Measurements from ENCODE around the gene TOX2.

Gene TOX2

DNA sequence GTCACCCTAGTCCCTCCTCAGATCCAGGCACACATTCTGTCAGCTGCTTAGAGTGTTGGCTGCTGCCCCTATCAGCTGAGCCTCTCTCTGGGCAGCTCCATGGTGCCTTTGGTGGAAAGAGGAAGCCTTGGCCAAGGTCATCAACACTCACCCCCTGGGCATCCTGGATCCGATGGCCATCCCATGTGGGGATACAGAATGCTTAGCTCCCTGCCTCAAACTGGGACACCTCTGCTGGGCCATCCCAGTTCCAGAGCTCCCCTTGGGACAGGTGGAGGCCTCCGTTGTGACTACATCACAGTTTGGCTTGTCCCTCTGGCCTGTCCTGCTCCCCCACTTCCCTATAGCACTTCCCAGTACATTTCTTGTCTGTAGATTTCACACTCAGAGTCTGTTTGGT is 45.6 kb downstream of the TOX2 start:
- DNase-seq, result no peak

DNA sequence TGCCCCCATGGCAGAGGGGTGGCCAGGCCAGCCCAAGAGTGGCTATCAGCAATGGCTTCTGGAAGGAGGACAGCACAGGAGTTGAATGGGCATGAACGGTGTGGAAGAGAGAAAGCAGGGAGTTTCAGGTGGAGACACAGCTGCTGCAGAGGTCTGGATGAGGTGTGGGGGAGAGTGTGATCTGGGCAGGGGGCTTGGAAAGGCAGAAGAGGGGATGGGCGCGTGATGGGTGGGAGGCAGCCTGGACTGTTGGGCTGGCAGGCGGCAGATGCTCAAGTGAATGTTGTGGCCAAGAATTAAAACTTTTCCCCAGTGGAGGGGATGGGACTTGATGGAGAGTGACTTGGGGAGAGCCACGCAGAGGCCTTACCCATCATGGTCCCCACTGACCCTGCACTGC is 46.5 kb downstream of the TOX2 start:
- no peak for DNase-seq

DNA sequence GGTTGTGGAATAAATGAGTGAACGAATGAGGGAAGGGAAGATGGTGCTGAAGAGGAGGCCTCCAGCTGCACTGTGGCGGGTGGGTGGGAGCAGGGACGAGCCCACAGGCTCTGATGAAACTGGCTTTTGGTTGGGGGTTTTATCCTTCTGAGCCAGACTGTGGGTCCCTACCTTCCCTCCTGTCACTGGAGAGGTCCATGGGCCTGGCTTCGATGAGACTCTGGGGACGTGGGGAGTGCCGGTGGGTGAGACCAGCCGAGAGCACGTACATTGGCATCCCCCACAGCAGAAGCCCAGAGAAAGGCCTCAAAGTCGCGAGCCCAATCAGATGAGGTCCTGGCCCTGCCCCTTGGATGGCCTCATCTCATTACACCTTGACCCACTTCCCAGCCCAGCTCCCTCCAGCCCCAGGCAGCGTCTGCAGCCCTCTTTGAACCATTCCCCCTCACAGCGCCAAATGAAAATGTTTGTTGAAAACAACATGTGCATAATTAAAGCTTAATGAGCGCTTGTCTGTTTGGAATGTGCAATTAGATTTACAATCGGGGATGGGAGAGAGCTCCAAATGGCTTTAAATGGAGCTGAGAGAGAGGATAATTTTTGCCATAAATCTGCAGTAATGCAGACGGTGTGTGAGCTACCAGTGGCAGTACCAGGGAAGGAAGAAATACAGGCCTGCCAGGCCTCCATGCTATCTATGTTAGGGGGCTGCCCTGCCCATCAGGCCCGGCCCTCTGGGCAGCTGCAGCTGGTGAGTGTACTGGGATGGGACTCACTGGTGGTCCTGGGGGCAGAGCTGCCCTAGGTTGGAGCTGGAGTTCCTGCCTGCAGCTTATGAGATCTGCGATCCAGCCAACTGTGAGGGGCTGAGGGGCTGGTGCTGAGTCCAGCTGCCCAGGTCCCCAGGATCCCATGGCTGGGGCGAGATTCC is 47.2 kb downstream of the TOX2 start:
- no peak for DNase-seq

DNA sequence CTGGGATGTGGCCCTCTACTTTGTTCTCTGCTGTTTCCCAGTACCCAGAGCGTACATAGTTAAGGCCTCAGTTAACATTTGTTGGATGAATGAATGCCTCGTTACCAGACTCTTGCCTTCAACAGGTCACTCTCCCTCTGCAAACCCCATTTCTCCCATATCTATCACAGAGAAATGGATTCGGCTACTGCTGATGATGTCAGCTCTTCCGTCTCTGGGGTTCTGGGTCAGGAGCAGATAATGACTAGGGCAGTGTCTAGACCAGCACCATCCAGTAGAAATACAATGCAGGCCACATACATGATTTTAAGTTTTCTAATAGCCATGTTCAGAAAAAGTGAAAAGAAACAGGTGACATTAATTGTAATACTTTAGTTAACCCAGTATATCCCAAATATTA is 47.9 kb downstream of the TOX2 start:
- DNase-seq, result no peak

DNA sequence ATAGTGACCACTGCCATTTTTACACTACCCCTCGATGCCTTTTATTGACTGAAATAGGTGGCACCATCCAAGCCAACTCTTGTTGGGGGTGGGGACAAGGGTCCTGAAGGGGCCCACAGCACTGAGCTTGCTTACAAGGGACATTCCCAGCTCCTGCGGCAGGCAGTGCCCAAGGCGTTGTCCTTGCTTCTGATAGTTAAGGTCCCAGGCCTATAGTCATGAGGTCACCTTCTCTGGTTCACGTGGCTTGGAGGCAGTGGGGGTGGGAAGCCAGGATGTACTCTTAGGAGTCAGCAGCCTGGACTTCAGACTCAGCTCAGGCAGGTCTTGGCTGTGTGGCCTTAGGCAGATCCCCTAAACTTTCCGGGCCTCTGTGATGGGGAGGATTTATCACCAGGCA is 48.6 kb downstream of the TOX2 start:
- DNase-seq, result no peak

DNA sequence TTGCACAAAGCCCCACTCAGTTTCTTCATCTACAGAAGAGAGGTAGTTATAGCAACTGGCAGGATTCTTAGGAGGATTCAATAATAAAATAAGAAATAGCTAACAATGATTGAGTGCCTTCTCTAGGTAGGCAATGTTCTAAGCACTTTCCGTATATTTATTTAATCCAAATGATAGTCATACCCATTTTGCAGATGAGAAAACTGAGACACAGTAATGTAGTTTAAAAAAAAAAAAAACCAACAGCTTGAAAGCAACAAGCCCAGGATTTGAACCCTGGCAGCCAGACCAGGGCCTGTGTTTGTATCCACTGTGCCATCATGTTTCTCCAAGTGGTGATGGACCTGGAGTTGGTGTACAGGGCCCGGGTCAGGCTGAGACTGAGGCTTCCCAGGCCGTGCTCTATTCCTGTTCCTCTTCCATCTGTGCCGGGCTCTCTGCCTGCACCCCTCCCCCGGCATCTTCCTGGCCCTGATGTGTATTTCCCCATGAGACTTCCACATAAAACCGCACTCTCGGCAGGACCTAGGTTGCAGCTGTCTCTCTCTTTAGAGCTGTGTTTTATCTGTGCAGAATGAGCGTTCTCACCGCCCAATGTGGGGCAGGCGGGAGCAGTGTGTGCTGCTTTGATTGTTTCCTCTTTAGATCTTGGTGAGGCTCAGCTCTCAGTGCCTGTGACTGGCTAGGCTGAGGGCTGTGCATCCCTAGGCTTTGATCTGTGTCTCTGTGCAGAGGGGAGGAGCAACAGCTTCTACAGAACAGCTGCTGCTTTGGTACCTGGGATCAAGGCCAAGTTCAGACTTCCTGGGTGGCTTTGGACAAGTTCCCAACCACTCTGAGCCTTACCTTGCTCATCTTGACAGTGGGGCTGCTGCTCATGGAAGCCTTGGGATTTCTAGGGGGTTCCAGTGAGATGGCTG is 49.5 kb downstream of the TOX2 start:
- peak; percentile 48 to 84 (median 75) for DNase-seq

DNA sequence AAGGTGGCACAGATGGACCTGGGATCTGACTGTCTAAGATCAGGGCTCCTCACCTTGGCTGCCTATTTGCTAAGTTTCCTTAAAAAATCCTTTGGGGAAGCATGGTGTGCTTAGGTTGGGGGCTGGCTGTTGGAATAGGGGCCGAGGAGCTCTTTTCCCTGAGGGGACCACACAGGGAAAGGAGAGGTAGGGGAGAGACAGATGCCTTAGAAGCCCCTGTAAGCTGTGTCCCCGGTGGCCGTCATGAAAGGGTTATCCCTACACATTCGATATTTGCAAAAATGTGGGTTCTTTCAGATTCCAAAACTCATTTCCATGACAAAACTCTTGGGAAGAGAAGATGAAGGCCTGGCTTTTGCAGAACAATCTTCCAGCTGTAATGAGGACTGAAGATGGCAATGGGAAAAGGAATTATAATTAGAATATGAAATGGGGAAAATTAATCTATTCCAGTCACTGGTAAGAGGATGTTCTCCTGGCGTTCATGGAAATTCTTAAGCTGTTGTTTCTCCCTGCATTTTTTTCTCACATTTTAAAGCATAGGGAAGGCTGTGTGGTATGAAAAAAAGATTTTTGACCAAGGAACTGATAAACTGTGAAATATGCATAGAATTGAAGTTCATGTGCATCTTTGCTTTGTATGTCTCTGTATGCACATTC is 53.8 kb downstream of the TOX2 start:
- no peak for DNase-seq

DNA sequence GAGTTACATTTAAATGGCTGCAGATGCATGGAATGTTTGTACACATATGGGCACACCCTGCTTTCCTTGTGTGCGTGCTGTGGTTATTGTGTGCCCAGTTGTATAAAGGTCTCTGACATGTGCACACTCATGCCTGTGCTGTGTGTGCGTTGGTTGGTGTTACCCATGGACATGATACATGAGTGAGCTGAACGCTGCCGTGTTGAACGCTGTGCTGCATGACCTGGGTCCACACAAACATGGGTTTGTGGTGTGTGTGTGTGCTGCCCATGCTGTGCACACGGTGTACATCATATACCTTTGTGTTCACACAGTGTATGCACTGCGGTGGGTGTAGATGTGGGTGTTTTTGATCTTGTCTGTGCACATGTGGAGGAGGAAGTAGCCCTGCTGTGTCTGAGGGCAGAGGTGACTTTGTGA is 54.4 kb downstream of the TOX2 start:
- DNase-seq, result no peak

DNA sequence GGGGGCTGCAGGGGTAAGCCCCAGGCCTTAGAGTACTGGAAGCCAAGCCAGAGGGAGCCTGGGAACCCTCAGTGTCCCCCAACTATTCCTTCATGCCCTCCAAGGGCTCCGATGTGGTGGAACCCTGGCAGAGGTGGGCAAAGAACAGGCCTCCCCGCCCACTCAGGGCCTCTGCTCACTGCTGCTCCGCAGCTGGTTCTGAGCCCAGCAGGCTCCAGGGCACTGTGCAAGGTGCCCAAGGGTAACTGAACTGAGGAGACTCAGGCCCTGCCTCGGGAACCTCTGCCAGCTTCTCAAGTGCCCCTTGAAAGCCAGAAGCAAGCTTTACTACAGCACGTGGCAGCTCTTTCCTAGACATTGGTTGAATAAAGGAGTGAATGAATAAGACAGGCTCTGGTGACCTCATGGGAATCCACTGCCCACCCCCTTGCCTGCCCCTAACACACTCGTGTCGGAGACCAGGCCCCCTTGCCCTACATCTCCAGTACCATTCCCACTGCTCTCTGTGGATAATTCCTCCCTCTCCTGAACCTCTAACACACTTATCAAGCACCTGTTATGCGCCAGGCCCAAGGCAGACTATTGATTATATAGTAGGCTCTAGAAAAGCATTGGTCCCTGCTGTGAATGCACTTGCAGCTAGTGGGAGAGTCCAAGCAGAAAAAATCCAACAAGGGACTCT is 55.0 kb downstream of the TOX2 start:
- DNase-seq, result no peak

DNA sequence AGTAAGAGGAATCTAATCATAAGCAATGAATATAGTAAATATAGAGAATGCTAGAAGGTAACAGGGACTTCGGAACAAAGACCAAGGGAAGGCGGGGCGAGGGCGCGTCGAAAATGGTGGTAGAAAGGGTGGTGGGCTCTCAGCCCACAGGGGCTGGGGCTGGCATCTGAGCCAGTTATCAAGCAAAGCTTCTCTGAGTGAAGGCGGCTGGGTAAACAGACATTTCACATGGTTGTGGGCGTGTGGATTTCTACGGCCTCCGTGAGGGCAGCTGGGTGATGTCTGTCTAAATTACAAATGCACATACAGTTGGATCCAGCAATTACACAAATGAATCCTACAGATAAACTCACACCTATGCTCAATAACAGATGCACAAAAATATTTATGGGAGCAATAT is 56.6 kb downstream of the TOX2 start:
- DNase-seq, result no peak

DNA sequence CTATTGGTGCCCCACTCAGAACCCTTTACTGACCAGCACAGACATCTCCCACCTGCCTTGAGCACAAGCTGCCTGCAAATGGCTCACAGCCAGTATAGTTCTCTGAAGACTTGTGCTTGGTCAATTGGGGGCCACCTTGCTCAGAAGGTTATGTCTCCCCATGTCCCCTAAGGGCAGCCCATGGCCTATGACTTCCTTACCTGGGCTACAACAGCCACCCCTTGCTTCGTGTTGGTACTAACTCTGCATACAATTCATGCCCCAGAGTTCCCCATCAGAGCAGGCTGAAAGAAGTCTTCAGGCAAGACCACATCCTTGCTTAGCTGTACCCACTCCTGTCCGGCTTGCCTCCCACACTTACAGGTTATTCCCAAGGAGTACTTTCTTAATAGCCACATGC is 57.4 kb downstream of the TOX2 start:
- no peak for DNase-seq

DNA sequence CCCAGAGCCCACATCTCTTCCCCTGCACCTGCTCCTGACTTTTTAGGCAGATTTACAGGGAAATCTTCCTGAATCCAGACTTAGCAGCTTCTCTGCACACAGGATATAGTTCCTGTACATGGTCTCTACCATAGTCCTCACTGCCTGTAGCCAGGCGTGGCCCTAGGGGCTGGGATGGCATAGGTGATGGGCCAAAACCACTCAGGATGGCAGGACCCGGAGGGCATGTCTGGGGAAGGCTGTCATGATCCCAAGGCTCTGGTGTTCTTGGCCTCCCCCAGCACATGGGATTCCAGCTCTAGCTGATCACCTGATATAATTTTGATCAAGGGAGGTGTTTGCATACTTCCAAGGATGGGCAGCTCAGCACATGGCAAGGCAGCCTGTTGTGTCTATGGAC is 58.0 kb downstream of the TOX2 start:
- no peak for DNase-seq

DNA sequence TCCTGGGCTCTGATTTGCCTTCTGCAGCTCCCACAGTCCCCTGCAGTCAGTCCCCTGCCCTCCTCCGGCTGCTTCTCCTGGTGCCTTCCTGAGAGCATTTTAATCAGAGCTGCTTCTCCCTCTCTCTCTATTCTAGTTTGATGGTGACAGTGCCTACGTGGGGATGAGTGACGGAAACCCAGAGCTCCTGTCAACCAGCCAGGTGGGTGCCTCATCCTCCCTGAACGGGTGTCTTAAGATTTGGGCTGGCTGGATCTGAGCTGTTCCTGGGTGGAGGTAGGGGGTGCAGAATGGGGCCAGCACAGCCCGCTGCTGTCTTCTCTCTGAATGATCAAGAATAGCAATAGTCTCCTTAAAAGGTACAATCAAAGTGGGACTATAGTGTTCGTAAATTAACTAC is 58.6 kb downstream of the TOX2 start:
- no peak for DNase-seq

DNA sequence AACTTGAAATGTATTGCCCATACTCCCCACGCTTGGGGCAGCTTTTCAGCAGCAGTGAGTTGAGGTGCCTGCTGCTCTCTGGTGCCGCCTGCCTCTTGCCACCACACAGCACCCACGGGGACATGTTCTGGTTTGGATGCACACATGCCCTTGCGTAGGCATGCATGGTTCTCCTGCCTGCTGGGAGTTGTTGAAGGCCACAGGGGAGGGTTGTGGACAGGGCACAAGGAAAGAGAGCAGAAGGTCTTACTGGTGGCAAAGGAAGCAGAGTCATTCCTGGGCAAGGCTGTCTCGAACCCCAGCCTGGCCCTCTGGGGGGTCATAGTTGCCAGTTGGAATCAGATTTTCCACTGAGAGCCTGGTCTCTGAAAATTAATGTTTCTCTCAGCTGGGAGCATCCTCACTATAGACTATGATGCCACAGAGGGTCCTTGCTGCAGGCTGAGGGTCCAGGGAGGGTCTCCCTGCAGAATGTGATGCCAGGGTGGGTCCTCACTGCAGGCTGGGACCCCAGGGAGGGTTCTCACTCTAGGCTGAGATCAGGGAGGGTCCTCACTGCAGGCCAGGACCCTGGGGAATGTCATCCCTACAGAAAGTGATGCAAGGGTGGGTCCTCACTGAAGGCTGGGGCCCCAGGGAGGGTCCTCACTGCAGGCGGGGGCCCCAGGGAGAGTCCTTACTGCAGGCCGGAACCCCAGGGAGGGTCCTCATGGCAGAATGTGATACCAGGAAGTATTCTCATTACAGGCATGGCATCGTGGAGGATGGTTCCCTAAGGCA is 59.2 kb downstream of the TOX2 start:
- DNase-seq, result no peak

DNA sequence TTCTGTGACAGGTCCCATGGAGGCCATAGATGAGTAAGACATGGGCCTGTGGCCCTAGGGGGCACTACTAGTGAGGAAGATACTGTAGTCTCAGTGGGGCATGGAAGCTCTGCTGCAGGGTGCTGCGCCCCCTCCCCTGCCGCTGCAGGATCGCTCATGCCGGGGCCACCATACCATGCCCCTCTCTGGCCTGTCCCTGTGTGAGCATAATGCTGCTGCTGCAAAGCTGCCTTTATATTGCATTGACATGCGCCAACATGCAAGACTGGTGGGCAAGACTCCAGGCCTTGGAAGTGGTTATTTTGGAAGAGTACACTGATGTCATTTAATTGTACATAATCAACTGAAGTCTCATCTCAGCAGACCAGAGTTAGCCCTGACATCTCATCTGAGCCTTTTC is 60.0 kb downstream of the TOX2 start:
- no peak for DNase-seq

DNA sequence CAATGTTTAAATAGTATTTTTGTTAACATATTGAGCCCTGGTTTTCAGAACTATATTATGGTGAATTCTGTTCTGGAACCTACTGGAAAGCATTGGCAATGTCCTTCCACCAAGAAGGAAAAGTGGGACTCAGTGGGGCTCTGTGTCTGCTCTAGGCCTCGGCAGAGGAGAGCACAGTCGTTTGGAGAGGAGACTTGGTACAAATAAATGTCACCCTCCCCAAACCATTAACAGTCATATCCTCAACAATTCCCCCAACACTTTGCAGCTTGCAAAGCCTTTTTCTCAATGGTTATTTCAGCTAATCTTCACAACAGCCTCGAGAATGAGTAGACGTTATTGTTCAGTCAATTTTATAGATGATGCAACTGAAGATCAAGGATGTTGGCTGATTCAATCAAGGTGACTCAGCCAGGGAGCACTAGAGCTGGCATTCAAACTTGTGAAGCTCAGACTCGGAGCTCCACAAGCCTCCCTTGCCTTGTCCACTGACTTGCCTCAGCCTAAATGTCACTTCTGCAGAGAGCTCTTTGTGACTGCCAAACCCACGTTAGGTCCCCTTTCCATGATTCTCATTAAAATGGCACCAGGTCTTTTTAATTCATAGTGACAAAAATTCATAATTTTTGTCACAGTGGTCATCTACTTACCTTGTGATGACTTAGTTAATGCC is 60.6 kb downstream of the TOX2 start:
- no peak for DNase-seq

DNA sequence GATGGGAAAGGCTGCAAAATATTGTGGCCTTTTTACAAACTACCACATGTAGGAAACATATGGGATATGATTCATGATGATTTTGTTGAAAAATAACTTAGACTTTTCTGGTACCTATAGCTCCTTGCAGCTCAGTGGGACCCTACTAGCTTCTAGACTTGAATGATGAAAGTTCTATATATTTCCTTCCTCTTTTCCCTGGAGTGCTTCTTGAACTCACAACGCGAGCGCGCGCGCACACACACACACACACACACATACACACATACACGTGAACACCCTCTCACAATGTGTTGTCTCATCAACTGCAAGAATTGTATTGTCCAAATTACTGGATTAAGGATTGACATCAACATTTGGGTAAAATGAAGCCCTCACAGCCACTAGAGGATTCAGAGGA is 61.9 kb downstream of the TOX2 start:
- no peak for DNase-seq

DNA sequence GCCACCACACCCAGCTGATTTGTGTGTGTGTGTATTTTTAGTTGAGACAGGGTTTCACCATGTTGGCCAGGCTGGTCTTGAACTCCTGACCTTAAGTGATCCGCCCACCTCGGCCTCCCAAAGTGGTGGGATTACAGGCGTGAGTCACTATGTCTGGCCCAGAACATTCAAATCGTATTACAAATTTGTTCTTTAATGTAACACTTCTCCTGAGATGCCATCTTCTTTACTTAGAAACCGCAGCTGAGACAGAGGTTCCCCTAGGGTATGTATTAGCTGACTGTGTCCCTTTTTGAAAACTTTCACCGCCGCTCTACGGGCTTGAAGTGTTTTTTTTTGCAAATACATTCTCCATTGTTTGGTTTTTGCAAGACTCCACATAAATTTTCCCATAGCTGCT is 62.6 kb downstream of the TOX2 start:
- no peak for DNase-seq

DNA sequence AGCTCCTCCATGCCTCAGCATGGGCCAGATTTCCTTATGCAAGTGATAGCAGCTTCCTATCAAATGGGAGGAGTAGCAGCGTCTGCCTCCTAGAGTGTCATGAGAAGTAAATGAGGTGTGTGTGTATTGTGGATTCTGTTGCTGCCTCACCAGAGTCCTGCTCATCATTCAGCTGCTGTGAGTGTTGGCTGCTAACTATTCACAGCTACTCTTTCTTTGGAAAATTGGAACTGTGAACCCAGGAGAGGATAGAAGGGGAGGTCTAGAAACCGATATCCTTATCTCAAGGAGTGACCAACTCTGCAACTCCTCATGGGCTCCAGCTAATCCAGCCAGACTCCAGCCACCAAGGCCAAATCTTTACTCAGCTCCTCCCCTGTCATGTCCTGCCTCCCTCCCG is 63.3 kb downstream of the TOX2 start:
- no peak for DNase-seq

DNA sequence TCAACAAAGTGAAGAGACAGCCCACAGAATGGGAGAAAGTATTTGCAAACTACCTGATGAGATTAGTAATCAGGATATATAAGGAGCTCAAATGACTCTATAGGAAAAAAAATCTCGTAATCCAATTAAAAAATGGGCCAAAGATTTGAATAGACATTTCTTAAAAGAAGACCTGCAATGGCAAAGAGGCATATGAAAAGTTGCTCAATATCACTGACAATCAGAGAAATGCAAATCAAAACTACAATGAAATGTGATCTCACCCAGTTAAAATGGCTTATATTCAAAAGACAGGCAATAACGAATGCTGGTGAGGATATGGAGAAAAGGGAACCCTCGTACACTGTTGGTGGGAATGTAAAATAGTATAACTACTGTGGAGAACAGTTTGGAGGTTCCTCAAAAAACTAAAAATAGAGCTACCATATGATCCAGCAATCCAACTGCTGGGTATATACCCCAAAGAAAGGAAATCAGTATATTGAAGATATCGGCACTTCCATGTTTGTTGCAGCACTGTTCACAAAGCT is 65.0 kb downstream of the TOX2 start:
- DNase-seq, result no peak

DNA sequence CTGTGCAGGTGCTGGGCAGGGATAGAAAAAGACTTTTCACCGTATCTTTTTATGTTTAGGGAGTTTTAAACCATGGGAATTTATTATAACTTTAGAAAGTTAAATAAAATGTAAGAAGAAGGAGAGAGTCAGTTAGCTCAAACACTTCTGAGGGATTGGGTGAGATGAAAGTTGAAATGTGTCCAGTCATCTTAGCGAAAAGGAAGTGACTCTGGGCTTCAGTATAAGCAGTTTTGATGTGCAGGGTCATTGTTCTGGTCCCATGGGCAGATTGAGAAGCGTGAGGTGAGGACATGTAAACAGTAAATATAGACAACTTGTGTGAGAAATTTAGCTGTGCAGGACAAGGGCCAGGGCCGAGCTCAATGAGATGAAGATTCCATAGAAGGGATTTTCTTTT is 66.9 kb downstream of the TOX2 start:
- no peak for DNase-seq

Data from stimulated activated naive CD4-positive, alpha-beta T cell (primary cell).